Activated B cell treated with CpG ODN at 0.5 μM for 24 hours (primary cell): Measurements from ENCODE around the gene CGB7. TPM values are rescaled to one million over a fixed set of nuclear protein-coding genes. Genes with fewer than 3 reads are reported as not detected.

Experiments
- ATAC-seq: fragments of 200-7000 bp; cut with Tn5 transposase; one replicate; pipeline ENCODE4 v1.10.0; 2021; ENCODE audit warnings: low read depth, mild to moderate bottlenecking, moderate library complexity
- CTCF ChIA-PET: fragments of 350-600 bp; sonication (Branson Sonifier 250); formaldehyde crosslinking; loops from one replicate; lab custom pipeline; 2021; ENCODE audit warnings: antibody characterized with exemption; lab: Charles Lee
- POLR2A ChIA-PET: fragments of 350-600 bp; sonication (Branson Sonifier 250); formaldehyde crosslinking; loops from one replicate; lab custom pipeline; 2021; ENCODE audit warnings: antibody characterized with exemption; lab: Charles Lee
- DNase-seq: peaks from one replicate; pipeline ENCODE4 v3.0.0; 2022
- H3K27ac Mint-ChIP-seq: one replicate; pipeline ENCODE4 v1.8.0; 2020; ENCODE audit warnings: mixed read lengths
- H3K27me3 Mint-ChIP-seq: one replicate; pipeline ENCODE4 v1.8.0; 2021; ENCODE audit warnings: mixed read lengths
- H3K36me3 Mint-ChIP-seq: one replicate; pipeline ENCODE4 v1.8.0; 2021; ENCODE audit warnings: low read depth, mixed read lengths
- H3K4me1 Mint-ChIP-seq: one replicate; pipeline ENCODE4 v1.8.0; 2021; ENCODE audit warnings: mixed read lengths
- H3K4me3 Mint-ChIP-seq: one replicate; pipeline ENCODE4 v1.8.0; 2020; ENCODE audit warnings: mild to moderate bottlenecking, mixed read lengths
- H3K9me3 Mint-ChIP-seq: one replicate; pipeline ENCODE4 v1.8.0; 2020; ENCODE audit warnings: mixed read lengths
- intact Hi-C: fragments of 100-400 bp; cut with micrococcal nuclease; formaldehyde crosslinking; loops from one replicate; pipeline ENCODE4 v1.15.1; 2024
- total RNA-seq: library from RNA; stranded (reverse); gene quantifications from 2 replicates; pipeline ENCODE4 v1.2.3, GENCODE V29; 2022
- TF ChIP-seq, protein P1 (sequence below): fragments of 200-600 bp; IDR thresholded peaks from one replicate; pipeline ENCODE4 v1.8.0; 2022; ENCODE audit warnings: antibody characterized with exemption, mild to moderate bottlenecking

CGB7 gene
- total RNA-seq, 1 donor from 2014 or later, result not detected

DNA sequence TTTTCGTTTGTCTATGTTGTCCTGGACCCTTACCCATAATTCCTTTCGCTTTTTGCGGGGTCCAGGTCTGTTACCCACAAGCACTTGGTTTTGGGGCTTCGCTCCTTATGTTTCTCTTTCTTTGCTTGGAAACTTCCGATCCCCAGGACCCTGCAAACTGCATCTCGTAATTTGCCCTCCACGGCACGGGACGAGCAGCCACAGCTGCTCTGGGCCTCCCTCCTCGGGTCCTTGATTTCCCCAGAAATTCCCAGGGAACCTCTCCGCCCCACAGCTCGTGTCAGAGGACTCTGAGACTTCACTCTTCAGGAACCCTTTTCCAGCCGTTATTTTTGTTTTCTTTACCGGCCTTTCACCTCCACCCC is 28.3 kb upstream of the CGB7 start:
- Mint-ChIP-seq H3K9me3 (no peaks in the 10 kb centered on the region), H3K4me1 (peaks cover 43% of the 10 kb centered on the region), H3K27ac (peak overlapping the region; percentile 93), H3K4me3 (peak overlapping the region; percentile 93), H3K27me3 (peaks cover 6% of the 10 kb centered on the region), H3K36me3 (peaks cover 45% of the 10 kb centered on the region)
- ChIA-PET CTCF (interaction anchor here (1.2 to 3.7 kb wide), 2 partner anchors 12 to 28 kb away, joined by 4 to 18 read pairs; no protein-coding TSS in a partner anchor), POLR2A (interaction anchor here (1.0 kb wide), 1 partner anchor 12 kb away, joined by 4 read pairs; no protein-coding TSS in a partner anchor)
- intact Hi-C loops, result loop anchor here (1.0 to 10.0 kb wide), 5 partner anchors 33 to 448 kb away; partner anchors contain the start of genes C19orf73, GYS1, NUCB1 and PPFIA3
- DNase-seq, result no peak
- ATAC-seq, result no peak
- TF ChIP-seq, protein P1, sequence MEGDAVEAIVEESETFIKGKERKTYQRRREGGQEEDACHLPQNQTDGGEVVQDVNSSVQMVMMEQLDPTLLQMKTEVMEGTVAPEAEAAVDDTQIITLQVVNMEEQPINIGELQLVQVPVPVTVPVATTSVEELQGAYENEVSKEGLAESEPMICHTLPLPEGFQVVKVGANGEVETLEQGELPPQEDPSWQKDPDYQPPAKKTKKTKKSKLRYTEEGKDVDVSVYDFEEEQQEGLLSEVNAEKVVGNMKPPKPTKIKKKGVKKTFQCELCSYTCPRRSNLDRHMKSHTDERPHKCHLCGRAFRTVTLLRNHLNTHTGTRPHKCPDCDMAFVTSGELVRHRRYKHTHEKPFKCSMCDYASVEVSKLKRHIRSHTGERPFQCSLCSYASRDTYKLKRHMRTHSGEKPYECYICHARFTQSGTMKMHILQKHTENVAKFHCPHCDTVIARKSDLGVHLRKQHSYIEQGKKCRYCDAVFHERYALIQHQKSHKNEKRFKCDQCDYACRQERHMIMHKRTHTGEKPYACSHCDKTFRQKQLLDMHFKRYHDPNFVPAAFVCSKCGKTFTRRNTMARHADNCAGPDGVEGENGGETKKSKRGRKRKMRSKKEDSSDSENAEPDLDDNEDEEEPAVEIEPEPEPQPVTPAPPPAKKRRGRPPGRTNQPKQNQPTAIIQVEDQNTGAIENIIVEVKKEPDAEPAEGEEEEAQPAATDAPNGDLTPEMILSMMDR, result no peak

GRCh38 chr19:49085020-49085867 is 27.7 kb upstream of the CGB7 start, which contains the start of gene SNRNP70:
Gene SNRNP70 (plus strand): TSS chr19:49085451. CDS start chr19:49086415, 964 bp downstream.
- Mint-ChIP-seq H3K9me3 (no peaks in the 10 kb centered on the region), H3K27ac (peak within 1 kb of the TSS; percentile 93), H3K4me1 (peaks cover 41% of the 10 kb centered on the region), H3K27me3 (peaks cover 6% of the 10 kb centered on the region), H3K4me3 (peak within 1 kb of the TSS; percentile 93), H3K36me3 (peaks cover 39% of the 10 kb centered on the region)
- ATAC-seq, result peak; percentile 97
- intact Hi-C loops, result loop anchor here (1.0 to 10.0 kb wide), 5 partner anchors 34 to 447 kb away; partner anchors contain the start of genes C19orf73, GYS1, NUCB1 and PPFIA3
- ChIA-PET POLR2A (interaction anchor here (1.0 kb wide), 1 partner anchor 13 kb away, joined by 4 read pairs; no protein-coding TSS in a partner anchor), CTCF (no interaction called here)
- DNase-seq, result peak; percentile 99
- TF ChIP-seq, protein P1, result no peak

GRCh38 chr19:49084206-49085019 is 26.9 kb upstream of the CGB7 start:
- DNase-seq (no peak), ATAC-seq (no peak)
- ChIA-PET CTCF (no interaction called here), POLR2A (no interaction called here)
- intact Hi-C loops, result loop anchor here (1.0 to 10.0 kb wide), 5 partner anchors 34 to 446 kb away; partner anchors contain the start of genes C19orf73, GYS1, NUCB1 and PPFIA3
- Mint-ChIP-seq H3K27ac (peak overlapping the region; percentile 93), H3K4me1 (peaks cover 39% of the 10 kb centered on the region), H3K4me3 (peak overlapping the region; percentile 93), H3K36me3 (peaks cover 33% of the 10 kb centered on the region), H3K9me3 (no peaks in the 10 kb centered on the region), H3K27me3 (peaks cover 6% of the 10 kb centered on the region)
- TF ChIP-seq, protein P1, result no peak

GRCh38 chr19:49081273-49081672 is 23.7 kb upstream of the CGB7 start:
- POLR2A ChIA-PET, result no interaction called here

More at GRCh38 chr19:49081273-49081672, 23.7 kb upstream of the CGB7 start:
- no peak overlapping the region for H3K27ac Mint-ChIP-seq
- CTCF ChIA-PET, result interaction anchor here (0.9 kb wide), 1 partner anchor 17 kb away, joined by 3 read pairs; no protein-coding TSS in a partner anchor
- TF ChIP-seq, protein P1, result no peak
- H3K36me3 Mint-ChIP-seq, result peaks cover 10% of the 10 kb centered on the region
- ATAC-seq, result no peak
- H3K27me3 Mint-ChIP-seq, result peaks cover 8% of the 10 kb centered on the region
- intact Hi-C loops, result loop anchor here (10.0 kb wide), 1 partner anchor 296 kb away; no protein-coding TSS in a partner anchor
- DNase-seq, result no peak
- no peaks in the 10 kb centered on the region for H3K9me3 Mint-ChIP-seq
- no peak overlapping the region for H3K4me3 Mint-ChIP-seq
- H3K4me1 Mint-ChIP-seq, result peaks cover 13% of the 10 kb centered on the region
